Measurements from ENCODE around the gene FABP7. TPM values are rescaled to one million over a fixed set of nuclear protein-coding genes. Genes with fewer than 3 reads are reported as not detected.

FABP7 gene
- total RNA-seq, 3 donors from 2014 or later = not detected

GRCh38 chr6:122787721-122788120 is 8.2 kb downstream of the FABP7 start:
- TF ChIP-seq CTCF (IDR thresholded peaks at IDR 0.05) = no peak
- no peak for ATAC-seq
- H3K9me3 ChIP-seq = no peaks in the 10 kb centered on the region
- no peak overlapping the region for H3K4me3 ChIP-seq
- intact Hi-C loops (cut with DNase I, micrococcal nuclease) = no loop called here
- no peaks in the 10 kb centered on the region for H3K36me3 ChIP-seq (ENCODE audit: low read depth)
- no peak for DNase-seq
- peaks cover 17% of the 10 kb centered on the region for H3K4me1 ChIP-seq (ENCODE audit: low read depth)

- intact Hi-C loops (cut with DNase I, micrococcal nuclease) = no loop called here
- Histone ChIP-seq H3K4me1 (ENCODE audit: low read depth) (peaks cover 22% of the 10 kb centered on the region), H3K36me3 (ENCODE audit: low read depth) (no peaks in the 10 kb centered on the region), H3K9me3 (no peaks in the 10 kb centered on the region), H3K4me3 (no peak overlapping the region)
- DNase-seq = no peak
- no peak for ATAC-seq
- no peak for TF ChIP-seq CTCF (IDR thresholded peaks at IDR 0.05)
Observed at GRCh38 chr6:122788208-122788607, 8.7 kb downstream of the FABP7 start.

GRCh38 chr6:122788663-122789181 is 9.2 kb downstream of the FABP7 start:
- ATAC-seq = no peak
- H3K4me3 ChIP-seq = peak overlapping the region; percentile 57
- intact Hi-C loops (cut with DNase I, micrococcal nuclease) = no loop called here
- no peak for DNase-seq
- no peaks in the 10 kb centered on the region for H3K9me3 ChIP-seq
- no peaks in the 10 kb centered on the region for H3K36me3 ChIP-seq (ENCODE audit: low read depth)
- H3K4me1 ChIP-seq (ENCODE audit: low read depth) = peaks cover 22% of the 10 kb centered on the region
- no peak for TF ChIP-seq CTCF (IDR thresholded peaks at IDR 0.05)

GRCh38 chr6:122789182-122790027 is 9.9 kb downstream of the FABP7 start, which contains the start of gene SMPDL3A:
Gene SMPDL3A (plus strand): TSS chr6:122789258. CDS start chr6:122789347, 89 bp downstream.
- TF ChIP-seq CTCF (IDR thresholded peaks at IDR 0.05) = peak; percentile 39
- ATAC-seq = peak; percentile 77
- no peaks in the 10 kb centered on the region for H3K9me3 ChIP-seq
- H3K4me1 ChIP-seq (ENCODE audit: low read depth) = peaks cover 22% of the 10 kb centered on the region
- H3K36me3 ChIP-seq (ENCODE audit: low read depth) = no peaks in the 10 kb centered on the region
- DNase-seq = peak; percentile 84 to 89 (median 84)
- peak within 1 kb of the TSS; percentile 57 for H3K4me3 ChIP-seq
- intact Hi-C loops (cut with DNase I, micrococcal nuclease) = no loop called here

- TF ChIP-seq CTCF (IDR thresholded peaks at IDR 0.05) = no peak
Observed at GRCh38 chr6:122790028-122790422, 10.5 kb downstream of the FABP7 start.

More at GRCh38 chr6:122790028-122790422, 10.5 kb downstream of the FABP7 start:
- Histone ChIP-seq H3K36me3 (ENCODE audit: low read depth) (no peaks in the 10 kb centered on the region), H3K9me3 (no peaks in the 10 kb centered on the region), H3K4me3 (peak overlapping the region; percentile 57), H3K4me1 (ENCODE audit: low read depth) (peaks cover 22% of the 10 kb centered on the region)
- ATAC-seq (no peak), DNase-seq (no peak)
- intact Hi-C loops (cut with DNase I, micrococcal nuclease) = no loop called here

Data from mucosa of descending colon (tissue), 3 donors.